T-helper 1 cell (primary cell): ENCODE data around the gene CELSR3.

Experiments
- DNase-seq, 5 donors: peaks; one replicate each; pipeline ENCODE4 v3.0.0-alpha.2; 2012 to 2020

Gene CELSR3

GRCh38 chr3:48598323-48599076 lies 64.2 kb downstream of the CELSR3 start:
- no peak for DNase-seq

GRCh38 chr3:48597408-48597800 lies 65.3 kb downstream of the CELSR3 start:
- no peak for DNase-seq

- no peak for DNase-seq
Observed at GRCh38 chr3:48596676-48597407, 65.8 kb downstream of the CELSR3 start.

GRCh38 chr3:48596157-48596556 lies 66.5 kb downstream of the CELSR3 start:
- DNase-seq = no peak

GRCh38 chr3:48595526-48596121 lies 67.1 kb downstream of the CELSR3 start:
- DNase-seq = no peak

- no peak for DNase-seq
Observed at GRCh38 chr3:48595075-48595525, 67.6 kb downstream of the CELSR3 start, which contains the start of gene COL7A1. COL7A1 (minus strand) TSS chr3:48595329; CDS start chr3:48595159, 170 bp downstream.

- no peak for DNase-seq
Observed at GRCh38 chr3:48594417-48595049, 68.2 kb downstream of the CELSR3 start.

GRCh38 chr3:48593337-48593736 lies 69.3 kb downstream of the CELSR3 start:
- DNase-seq = no peak

- no peak for DNase-seq
Observed at GRCh38 chr3:48592519-48593087, 70.1 kb downstream of the CELSR3 start.

GRCh38 chr3:48591886-48592518 lies 70.7 kb downstream of the CELSR3 start:
- no peak for DNase-seq

- DNase-seq = no peak
Observed at GRCh38 chr3:48591436-48591835, 71.2 kb downstream of the CELSR3 start.

- no peak for DNase-seq
Observed at GRCh38 chr3:48588230-48588629, 74.5 kb downstream of the CELSR3 start.

- DNase-seq = no peak
Observed at GRCh38 chr3:48587686-48588085, 75.0 kb downstream of the CELSR3 start.
